Renal cortex interstitium (tissue), 11 donors: ENCODE measurements around the gene MRPL32. TPM values are rescaled to one million over a fixed set of nuclear protein-coding genes. Genes with fewer than 3 reads are reported as not detected.

Experiments used
- DNase-seq, 11 donors: peaks; one replicate each; pipeline ENCODE4 v3.0.0-alpha.2; 2013; ENCODE audit warnings: low read depth in 9 of 11, low spot score in 4 of 11; ENCODE audit errors: extremely low read depth in 1 of 11
- polyA plus RNA-seq, 3 donors: library from polyadenylated mRNA; unstranded; fragments of 120-200 nt; gene quantifications; one replicate each; pipeline ENCODE4 v1.2.1, GENCODE V29; 2013; ENCODE audit not compliant: insufficient read length in 3 of 3

Gene MRPL32
- polyA plus RNA-seq, 3 donors: 91.2 to 118 (median 97.0) TPM

- no peak for DNase-seq
These were observed 18.2 kb downstream of the MRPL32 start for GRCh38 chr7:42950417-42950816.

GRCh38 chr7:42952328-42952727, 20.2 kb downstream of the MRPL32 start:
- DNase-seq: no peak

- DNase-seq: no peak
These were observed 21.8 kb downstream of the MRPL32 start for GRCh38 chr7:42953994-42954393.

- DNase-seq: no peak
These were observed 23.9 kb downstream of the MRPL32 start for GRCh38 chr7:42956062-42956461.

- no peak for DNase-seq
These were observed 27.4 kb downstream of the MRPL32 start for GRCh38 chr7:42959549-42959948.

- no peak for DNase-seq
These were observed 28.6 kb downstream of the MRPL32 start for GRCh38 chr7:42960762-42961161.

- DNase-seq: no peak
These were observed 29.0 kb downstream of the MRPL32 start for GRCh38 chr7:42961170-42961569.

- DNase-seq: no peak
These were observed 32.1 kb downstream of the MRPL32 start for GRCh38 chr7:42964293-42964692.

- no peak for DNase-seq
These were observed 33.0 kb downstream of the MRPL32 start for GRCh38 chr7:42964849-42965805.

- DNase-seq: no peak
These were observed 35.2 kb downstream of the MRPL32 start for GRCh38 chr7:42967391-42967790.

GRCh38 chr7:42972699-42973500, 40.7 kb downstream of the MRPL32 start:
- DNase-seq: peak; percentile 54 to 90 (median 72)

- DNase-seq: no peak
These were observed 44.2 kb downstream of the MRPL32 start for GRCh38 chr7:42976371-42976770.

- DNase-seq: no peak
These were observed 46.3 kb downstream of the MRPL32 start for GRCh38 chr7:42978496-42978895.

- no peak for DNase-seq
These were observed 47.9 kb downstream of the MRPL32 start for GRCh38 chr7:42980084-42980483.

GRCh38 chr7:42980514-42980913, 48.3 kb downstream of the MRPL32 start:
- no peak for DNase-seq

- no peak for DNase-seq
These were observed 49.4 kb downstream of the MRPL32 start for GRCh38 chr7:42981601-42982000.

- no peak for DNase-seq
These were observed 50.5 kb downstream of the MRPL32 start for GRCh38 chr7:42982604-42983115.

- DNase-seq: no peak
These were observed 52.0 kb downstream of the MRPL32 start for GRCh38 chr7:42984137-42984536.

GRCh38 chr7:42986213-42986612, 54.0 kb downstream of the MRPL32 start:
- no peak for DNase-seq

GRCh38 chr7:42986781-42987248, 54.6 kb downstream of the MRPL32 start:
- no peak for DNase-seq
